Parathyroid adenoma (tissue), 2 donors: ENCODE data around the gene PRKCE.

Source experiments
- H2AFZ ChIP-seq: fragments of 300-600 bp; sonication (generic); one replicate; pipeline ENCODE4 v1.7.0; 2017; ENCODE audit warnings: antibody characterized with exemption, mild to moderate bottlenecking
- H3K27ac ChIP-seq: fragments of 300-600 bp; sonication (generic); one replicate; pipeline ENCODE4 v1.7.0; 2017
- H3K27me3 ChIP-seq: fragments of 300-600 bp; sonication (generic); one replicate; pipeline ENCODE4 v1.7.0; 2017; ENCODE audit warnings: low read length; ENCODE audit not compliant: control insufficient read depth, insufficient read depth
- H3K36me3 ChIP-seq: fragments of 300-600 bp; sonication (generic); one replicate; pipeline ENCODE4 v1.7.0; 2017; ENCODE audit warnings: low read length; ENCODE audit not compliant: control insufficient read depth, insufficient read depth
- H3K4me1 ChIP-seq: fragments of 300-600 bp; sonication (generic); one replicate; pipeline ENCODE4 v1.7.0; 2017; ENCODE audit warnings: control low read depth
- H3K4me2 ChIP-seq: fragments of 300-600 bp; sonication (generic); one replicate; pipeline ENCODE4 v1.7.0; 2017; ENCODE audit warnings: low read length
- H3K4me3 ChIP-seq: fragments of 300-600 bp; sonication (generic); one replicate; pipeline ENCODE4 v1.7.0; 2017; ENCODE audit warnings: low read depth, low read length
- H3K79me2 ChIP-seq: fragments of 300-600 bp; sonication (generic); one replicate; pipeline ENCODE4 v1.7.0; 2017; ENCODE audit warnings: control low read depth
- H3K9ac ChIP-seq: fragments of 300-600 bp; sonication (generic); one replicate; pipeline ENCODE4 v1.7.0; 2017; ENCODE audit warnings: mild to moderate bottlenecking
- H3K9me3 ChIP-seq: fragments of 300-600 bp; sonication (generic); one replicate; pipeline ENCODE4 v1.7.0; 2017; ENCODE audit warnings: low read length; ENCODE audit not compliant: control insufficient read depth
- CTCF ChIP-seq: fragments of 300-600 bp; sonication (generic); IDR thresholded peaks from one replicate; pipeline ENCODE4 v1.7.0; 2017; ENCODE audit warnings: antibody characterized with exemption, mild to moderate bottlenecking
- donor health status: primary hyperparathyroidism.

The PRKCE gene

GRCh38 chr2:46126571-46126970 lies 475.1 kb downstream of the PRKCE start:
- no peak overlapping the region for H3K4me3 ChIP-seq
- H3K79me2 ChIP-seq = no peaks in the 10 kb centered on the region
- H3K9ac ChIP-seq = no peak overlapping the region
- H3K36me3 ChIP-seq = no peaks in the 10 kb centered on the region
- no peaks in the 10 kb centered on the region for H3K9me3 ChIP-seq
- H3K4me2 ChIP-seq = no peak overlapping the region
- no peaks in the 10 kb centered on the region for H3K4me1 ChIP-seq
- no peak for TF ChIP-seq CTCF
- H2AFZ ChIP-seq = no peak overlapping the region
- no peaks in the 10 kb centered on the region for H3K27me3 ChIP-seq
- H3K27ac ChIP-seq = no peak overlapping the region

DNA sequence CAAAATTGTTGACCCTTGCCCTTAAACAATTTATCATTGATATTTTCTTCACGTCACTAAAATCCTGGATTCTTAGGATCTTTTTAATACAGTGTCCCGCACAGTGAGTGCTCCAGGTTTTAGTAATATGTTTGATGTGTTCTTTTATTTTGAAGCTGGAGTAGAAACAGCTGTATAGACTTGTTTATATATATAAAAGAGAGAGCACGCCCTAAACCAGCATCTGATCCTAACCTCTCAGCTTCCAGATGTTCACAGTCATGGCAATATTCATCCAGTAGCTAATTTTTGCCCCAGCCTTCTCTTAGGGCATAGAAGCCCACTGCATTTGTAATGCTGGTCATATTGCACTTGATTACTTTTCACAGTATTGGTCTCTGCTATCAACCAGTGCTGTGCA lies 475.7 kb downstream of the PRKCE start:
- no peak overlapping the region for H2AFZ ChIP-seq
- no peaks in the 10 kb centered on the region for H3K4me1 ChIP-seq
- no peaks in the 10 kb centered on the region for H3K9me3 ChIP-seq
- no peak overlapping the region for H3K27ac ChIP-seq
- H3K36me3 ChIP-seq = no peaks in the 10 kb centered on the region
- TF ChIP-seq CTCF = no peak
- no peaks in the 10 kb centered on the region for H3K79me2 ChIP-seq
- H3K27me3 ChIP-seq = no peaks in the 10 kb centered on the region
- H3K4me2 ChIP-seq = no peak overlapping the region
- H3K4me3 ChIP-seq = no peak overlapping the region
- H3K9ac ChIP-seq = no peak overlapping the region

DNA sequence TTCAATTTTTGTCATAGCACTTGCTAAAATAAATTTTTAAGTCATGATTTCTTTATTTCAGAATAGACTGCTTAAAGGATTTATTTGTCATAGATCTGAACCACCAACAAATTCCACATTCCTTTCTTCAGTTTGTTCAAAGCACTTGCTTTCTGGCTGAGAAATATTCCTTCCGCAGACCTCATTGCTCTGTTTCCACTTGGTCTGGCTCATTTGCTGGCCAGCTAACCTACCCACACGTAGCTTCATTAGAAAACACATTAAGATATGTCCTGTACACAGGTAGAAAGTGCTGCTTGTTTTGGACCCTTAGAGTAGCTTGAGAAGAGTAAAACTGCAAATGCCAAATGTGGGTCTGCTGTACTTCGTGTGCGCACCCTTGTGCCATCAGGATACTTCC lies 479.0 kb downstream of the PRKCE start:
- H3K9ac ChIP-seq = no peak overlapping the region
- H3K9me3 ChIP-seq = no peaks in the 10 kb centered on the region
- H3K4me3 ChIP-seq = no peak overlapping the region
- no peak overlapping the region for H3K4me2 ChIP-seq
- H3K36me3 ChIP-seq = no peaks in the 10 kb centered on the region
- no peaks in the 10 kb centered on the region for H3K27me3 ChIP-seq
- no peak overlapping the region for H3K27ac ChIP-seq
- H2AFZ ChIP-seq = no peak overlapping the region
- H3K79me2 ChIP-seq = no peaks in the 10 kb centered on the region
- TF ChIP-seq CTCF = no peak
- H3K4me1 ChIP-seq = peaks cover 13% of the 10 kb centered on the region

GRCh38 chr2:46132996-46133395 lies 481.5 kb downstream of the PRKCE start:
- peaks cover 19% of the 10 kb centered on the region for H3K4me1 ChIP-seq

More at GRCh38 chr2:46132996-46133395, 481.5 kb downstream of the PRKCE start:
- no peak overlapping the region for H3K4me3 ChIP-seq
- no peaks in the 10 kb centered on the region for H3K36me3 ChIP-seq
- no peak overlapping the region for H3K27ac ChIP-seq
- no peaks in the 10 kb centered on the region for H3K79me2 ChIP-seq
- H3K9me3 ChIP-seq = no peaks in the 10 kb centered on the region
- H3K4me2 ChIP-seq = no peak overlapping the region
- no peak for TF ChIP-seq CTCF
- H3K27me3 ChIP-seq = no peaks in the 10 kb centered on the region
- no peak overlapping the region for H2AFZ ChIP-seq
- H3K9ac ChIP-seq = no peak overlapping the region
